K562 (cell line): ENCODE measurements around the gene PAQR8. TPM values are rescaled to one million over a fixed set of nuclear protein-coding genes. Genes with fewer than 3 reads are reported as not detected.
A peak's percentile ranks its signal among the peaks of the same experiment; 100 is the strongest.

Experiments
- ATAC-seq: fragments of 200-7000 bp; cut with Tn5 transposase; 3 replicates; pipeline ENCODE4 v1.9.1; 2020; ENCODE audit warnings: moderate library complexity
- BruUV-seq: library from RNA; stranded (reverse); fragments of 400-500 nt; replicated peaks from 2 replicates; lab custom pipeline; 2021; lab: Mats Ljungman, UMichigan
- CTCF ChIA-PET: fragments of 300-600 bp; formaldehyde crosslinking; extraction: SDS; loops from one replicate; lab custom pipeline; 2021; ENCODE audit warnings: low intra/inter-chr PET ratio; lab: Yijun Ruan, JAX
- POLR2A ChIA-PET: fragments of 300-600, 350-650 bp; sonication (Branson Sonifier 250); formaldehyde crosslinking; extraction: SDS; loops from one replicate; lab custom pipeline; 2021; ENCODE audit warnings: antibody characterized with exemption, inconsistent platforms; lab: Yijun Ruan, JAX
- DNase-seq, 4 experiments: peaks; one replicate each; pipeline versions ENCODE4 v3.0.0 to v3.0.0-alpha.2; 2011 to 2018; ENCODE audit warnings: low spot score in 3 of 4, mixed read lengths in 3 of 4; ENCODE audit errors: extremely low read depth in 1 of 4
- FAIRE-seq: peaks from 2 replicates; lab custom pipeline; 2011; peaks lifted over from hg19 to GRCh38; lab: Jason Lieb, UNC
- H2AFZ ChIP-seq: 2 replicates; pipeline ENCODE4 v1.6.0; 2011; ENCODE audit warnings: low read depth, low read length, control low read depth, inconsistent platforms
- H3K27ac ChIP-seq: fragments of 200-600 bp; 3 replicates; pipeline ENCODE4 v1.8.0; 2011; ENCODE audit warnings: low read depth, mild to moderate bottlenecking, control low read depth, inconsistent platforms, low read length, moderate library complexity, mixed read lengths; ENCODE audit errors: extremely low read depth
- H3K27me3 ChIP-seq, 2 experiments: fragments of 300-600 bp in 1 of 2; 2 replicates in 1 of 2; 3 replicates in 1 of 2; pipeline versions ENCODE4 v1.6.0 to v1.8.0; 2011; ENCODE audit warnings: inconsistent platforms in 2 of 2, low read length in 2 of 2, mild to moderate bottlenecking in 1 of 2, mixed read lengths in 1 of 2, moderate library complexity in 1 of 2; ENCODE audit not compliant: control insufficient read depth in 2 of 2, insufficient read depth in 2 of 2
- H3K36me3 ChIP-seq: fragments of 300-600 bp; 3 replicates; pipeline ENCODE4 v1.8.0; 2011; ENCODE audit warnings: mild to moderate bottlenecking, low read length, inconsistent platforms; ENCODE audit not compliant: control insufficient read depth, insufficient read depth
- H3K4me1 ChIP-seq, 2 experiments: fragments of 200-600 bp in 1 of 2; replicated peaks in 1 of 2; 2 replicates in 1 of 2; 3 replicates in 1 of 2; pipeline versions ENCODE4 v1.5.1 to v1.8.0; 2011; ENCODE audit warnings: inconsistent platforms in 2 of 2, low read length in 2 of 2, mild to moderate bottlenecking in 1 of 2, mixed read lengths in 1 of 2, moderate library complexity in 1 of 2; ENCODE audit not compliant: control insufficient read depth in 2 of 2, insufficient read depth in 2 of 2
- H3K4me2 ChIP-seq: 2 replicates; pipeline ENCODE4 v1.6.1; 2011; ENCODE audit warnings: low read length, control low read depth, inconsistent platforms, mixed read lengths; ENCODE audit not compliant: insufficient read depth
- H3K4me3 ChIP-seq: fragments of 200-600 bp; sonication (generic), shearing (Covaris generic); 2 replicates; pipeline ENCODE4 v1.5.1; 2016; ENCODE audit warnings: control low read depth, inconsistent platforms
- H3K79me2 ChIP-seq: fragments of 200-600 bp; 3 replicates; pipeline ENCODE4 v1.8.0; 2011; ENCODE audit warnings: low read length, inconsistent platforms; ENCODE audit not compliant: control insufficient read depth, insufficient read depth
- H3K9ac ChIP-seq, 2 experiments: 2 replicates each; pipeline versions ENCODE4 v1.6.0 to v1.6.1; 2011; ENCODE audit warnings: low read depth in 2 of 2, low read length in 2 of 2, control low read depth in 1 of 2, inconsistent platforms in 1 of 2, mild to moderate bottlenecking in 1 of 2, mixed read lengths in 1 of 2; ENCODE audit not compliant: insufficient read depth in 1 of 2
- H3K9me1 ChIP-seq: one replicate; pipeline ENCODE4 v1.6.0; 2011; ENCODE audit warnings: inconsistent platforms, mild to moderate bottlenecking, low read length, moderate library complexity; ENCODE audit not compliant: control insufficient read depth, insufficient read depth
- H3K9me3 ChIP-seq: replicated peaks from 2 replicates; pipeline ENCODE4 v1.5.1; 2011; ENCODE audit warnings: low read depth, low read length, inconsistent platforms; ENCODE audit not compliant: control insufficient read depth, insufficient read depth
- H4K20me1 ChIP-seq: replicated peaks from 2 replicates; pipeline ENCODE4 v1.6.1; 2011; ENCODE audit warnings: low read length, inconsistent platforms, mixed read lengths; ENCODE audit not compliant: control insufficient read depth, insufficient read depth
- ARHGAP35 ChIP-seq: fragments of 450-650 bp; IDR thresholded peaks from 2 replicates; pipeline ENCODE4 v1.6.1; 2018; ENCODE audit not compliant: partially characterized antibody
- ARID2 ChIP-seq: fragments of 450-650 bp; IDR thresholded peaks from 2 replicates; pipeline ENCODE4 v1.6.1; 2017; ENCODE audit warnings: antibody characterized with exemption, mild to moderate bottlenecking
- ATF6 ChIP-seq: sonication (generic); formaldehyde crosslinking; IDR thresholded peaks from 2 replicates; pipeline ENCODE4 v1.4.0; 2020; ENCODE audit warnings: mild to moderate bottlenecking, missing genetic modification reagents
- BCOR ChIP-seq: fragments of 450-650 bp; IDR thresholded peaks from 2 replicates; pipeline ENCODE4 v1.6.1; 2016
- CREM ChIP-seq: IDR thresholded peaks from 2 replicates; pipeline ENCODE4 v1.6.1; 2014; ENCODE audit warnings: antibody characterized with exemption, low read depth
- HIVEP1 ChIP-seq: fragments of 250-450 bp; sonication (Bioruptor Pico); IDR thresholded peaks from 2 replicates; pipeline ENCODE4 v1.4.0; 2020; ENCODE audit warnings: mild to moderate bottlenecking
- HMG20A ChIP-seq: fragments of 450-650 bp; formaldehyde crosslinking; conservative IDR thresholded peaks from 2 replicates; pipeline ENCODE4 v1.4.0; 2020; ENCODE audit warnings: mild to moderate bottlenecking, mixed read lengths
- HSF4 ChIP-seq: fragments of 250-450 bp; sonication (Bioruptor Pico); IDR thresholded peaks from 2 replicates; pipeline ENCODE4 v2.1.2; 2022; ENCODE audit warnings: mild to moderate bottlenecking, moderate library complexity, borderline replicate concordance
- KLF16 ChIP-seq: IDR thresholded peaks from 2 replicates; pipeline ENCODE4 v1.6.1; 2016; ENCODE audit warnings: antibody characterized with exemption
- NFE2 ChIP-seq: IDR thresholded peaks from 2 replicates; pipeline ENCODE4 v1.6.1; 2014; ENCODE audit warnings: antibody characterized with exemption, low read depth
- NR4A1 ChIP-seq, 2 experiments: fragments of 250-450 bp in 1 of 2; fragments of 450-650 bp in 1 of 2; sonication (Bioruptor Pico) in 1 of 2; IDR thresholded peaks; 2 replicates each; pipeline versions ENCODE4 v1.4.0 to v1.6.1; 2016 to 2020; ENCODE audit warnings: mild to moderate bottlenecking in 2 of 2, missing compliant biosample characterization in 1 of 2, missing genetic modification characterization in 1 of 2, moderate library complexity in 1 of 2
- PHF8 ChIP-seq: fragments of 200-600 bp; sonication (generic); IDR thresholded peaks from 2 replicates; pipeline ENCODE4 v1.6.1; 2012; ENCODE audit warnings: mixed run types, mild to moderate bottlenecking, inconsistent platforms, low read length, moderate library complexity, borderline replicate concordance
- PML ChIP-seq: IDR thresholded peaks from 2 replicates; pipeline ENCODE4 v1.6.1; 2012; ENCODE audit warnings: low read length, inconsistent platforms
- POLR2AphosphoS5 ChIP-seq: IDR thresholded peaks from 2 replicates; pipeline ENCODE4 v1.6.1; 2011; ENCODE audit warnings: mild to moderate bottlenecking, low read depth, low read length, moderate library complexity; ENCODE audit not compliant: control insufficient read depth, insufficient read depth
- SOX6 ChIP-seq: fragments of 450-650 bp; IDR thresholded peaks from 2 replicates; pipeline ENCODE4 v1.6.1; 2014; ENCODE audit warnings: mild to moderate bottlenecking
- TCF7L2 ChIP-seq: fragments of 150-350 bp; IDR thresholded peaks from 2 replicates; pipeline ENCODE4 v1.6.1; 2016; ENCODE audit warnings: low read depth, mild to moderate bottlenecking, low read length, moderate library complexity
- XRCC3 ChIP-seq: fragments of 450-650 bp; IDR thresholded peaks from 2 replicates; pipeline ENCODE4 v1.6.1; 2017; ENCODE audit warnings: mild to moderate bottlenecking, moderate library complexity
- ZKSCAN1 ChIP-seq: fragments of 150-350 bp; IDR thresholded peaks from 2 replicates; pipeline ENCODE4 v1.6.1; 2016; ENCODE audit warnings: low read depth, low read length
- ZKSCAN8 ChIP-seq: fragments of 200-800 bp; sonication (Bioruptor generic); IDR thresholded peaks from 2 replicates; pipeline ENCODE4 v1.6.1; 2016; ENCODE audit warnings: missing genetic modification characterization, missing compliant biosample characterization
- WGBS: fragments of 100-300 bp; shearing (Covaris generic); methylation state at CpG from one replicate; pipeline ENCODE4 v1.1.6; 2016; ENCODE audit warnings: low coverage, mixed read lengths; ENCODE audit not compliant: insufficient coverage; ENCODE audit errors: missing lambda C conversion rate; 5-methylcytosine and 5-hydroxymethylcytosine counted together
- in situ Hi-C: fragments of 300-500 bp; cut with MboI; formaldehyde crosslinking; loops from 4 replicates; pipeline ENCODE4 v1.15.0; 2018; ENCODE audit warnings: inconsistent platforms, mixed read lengths
- intact Hi-C: fragments of 100-400 bp; cut with micrococcal nuclease; formaldehyde crosslinking; loops from 2 replicates; pipeline ENCODE4 v1.14.2; 2022
- polyA plus RNA-seq, 8 experiments: library from polyadenylated mRNA; depleted of rRNA in 4 of 8; stranded (reverse) in 5 of 8; unstranded in 3 of 8; fragments of >200 nt; fragmentation: Nextera tagmentation in 2 of 8; fragmentation: Illumina TruSeq in 1 of 8; extraction: Ambion mirVana in 2 of 8; extraction: Trizol in 1 of 8; gene quantifications; 2 replicates each; pipeline versions ENCODE4 v1.2.1 to v1.2.3, GENCODE V29; 2011 to 2014; ENCODE audit warnings: inconsistent platforms in 1 of 8, missing spikeins in 1 of 8
- total RNA-seq, 7 experiments: library from RNA; depleted of rRNA in 6 of 7; stranded (reverse); fragments of >200 nt in 6 of 7; fragmentation: Illumina TruSeq in 2 of 7; extraction: Trizol in 2 of 7; gene quantifications; 2 replicates each; pipeline versions ENCODE4 v1.2.1 to v1.2.3, GENCODE V29; 2011 to 2021; ENCODE audit warnings: low replicate concordance in 1 of 7
- TF ChIP-seq, protein P1 (sequence below), 3 experiments: fragments of 200-800 bp in 1 of 3; fragments of 250-450 bp in 1 of 3; fragments of 450-650 bp in 1 of 3; sonication (Bioruptor Pico) in 1 of 3; sonication (Bioruptor generic) in 1 of 3; formaldehyde crosslinking in 1 of 3; IDR thresholded peaks; 2 replicates each; pipeline versions ENCODE4 v1.6.1 to v1.8.0; 2016 to 2022; ENCODE audit warnings: mild to moderate bottlenecking in 2 of 3, missing genetic modification characterization in 2 of 3, missing compliant biosample characterization in 1 of 3, moderate library complexity in 1 of 3

Gene PAQR8
- total and polyA plus RNA-seq, 9 of the 15 experiments (the other 6 are each of a cell fraction or from before 2014, with no cell fraction given), result 1.4 to 10.2 (median 3.5) TPM

GRCh38 chr6:52360028-52360427 is 1.9 kb upstream of the PAQR8 start:
- Histone ChIP-seq H3K9me3 (no peaks in the 10 kb centered on the region), H3K36me3 (peaks cover 3% of the 10 kb centered on the region; the same call in 1 of the 3 replicates), H3K4me3 (no peak overlapping the region), H3K9me1 (no peaks in the 10 kb centered on the region), H2AFZ (peak overlapping the region; percentile 94), H3K9ac (peak overlapping the region in 1 of 2 experiments; percentile 13; a peak in 1 of 4 replicates), H3K79me2 (peaks cover 34% of the 10 kb centered on the region), H3K4me1 (peaks cover 24 to 43% of the 10 kb centered on the region in 2 experiments), H3K27me3 (no peaks in the 10 kb centered on the region), H3K4me2 (peak overlapping the region; percentile 85), H4K20me1 (no peaks in the 10 kb centered on the region), H3K27ac (peak overlapping the region; percentile 78)
- CTCF ChIA-PET, result no interaction called here
- intact Hi-C loops, result loop anchor here (5.0 kb wide), 2 partner anchors 43 to 58 kb away; no protein-coding TSS in a partner anchor
- BruUV-seq, result no TSS peak
- WGBS, result 8% methylated on average over 3 of the region's 3 CpGs
- POLR2A ChIA-PET, result interaction anchor here (1.1 to 1.5 kb wide), 2 partner anchors 9 to 10 kb away, joined by 3 to 6 read pairs; no protein-coding TSS in a partner anchor
- FAIRE-seq (no peak), ATAC-seq (no peak), DNase-seq (peak in 1 of 4 experiments; percentile 36)
- in situ Hi-C loops, result no loop called here
- no peak for TF ChIP-seq BCOR
- no peak for TF ChIP-seq PML
- no peak for TF ChIP-seq HSF4 (CRISPR knock-in tag)
- TF ChIP-seq SOX6, result peak; percentile 26; the same call in 1 of the 2 replicates
- TF ChIP-seq, protein P1, sequence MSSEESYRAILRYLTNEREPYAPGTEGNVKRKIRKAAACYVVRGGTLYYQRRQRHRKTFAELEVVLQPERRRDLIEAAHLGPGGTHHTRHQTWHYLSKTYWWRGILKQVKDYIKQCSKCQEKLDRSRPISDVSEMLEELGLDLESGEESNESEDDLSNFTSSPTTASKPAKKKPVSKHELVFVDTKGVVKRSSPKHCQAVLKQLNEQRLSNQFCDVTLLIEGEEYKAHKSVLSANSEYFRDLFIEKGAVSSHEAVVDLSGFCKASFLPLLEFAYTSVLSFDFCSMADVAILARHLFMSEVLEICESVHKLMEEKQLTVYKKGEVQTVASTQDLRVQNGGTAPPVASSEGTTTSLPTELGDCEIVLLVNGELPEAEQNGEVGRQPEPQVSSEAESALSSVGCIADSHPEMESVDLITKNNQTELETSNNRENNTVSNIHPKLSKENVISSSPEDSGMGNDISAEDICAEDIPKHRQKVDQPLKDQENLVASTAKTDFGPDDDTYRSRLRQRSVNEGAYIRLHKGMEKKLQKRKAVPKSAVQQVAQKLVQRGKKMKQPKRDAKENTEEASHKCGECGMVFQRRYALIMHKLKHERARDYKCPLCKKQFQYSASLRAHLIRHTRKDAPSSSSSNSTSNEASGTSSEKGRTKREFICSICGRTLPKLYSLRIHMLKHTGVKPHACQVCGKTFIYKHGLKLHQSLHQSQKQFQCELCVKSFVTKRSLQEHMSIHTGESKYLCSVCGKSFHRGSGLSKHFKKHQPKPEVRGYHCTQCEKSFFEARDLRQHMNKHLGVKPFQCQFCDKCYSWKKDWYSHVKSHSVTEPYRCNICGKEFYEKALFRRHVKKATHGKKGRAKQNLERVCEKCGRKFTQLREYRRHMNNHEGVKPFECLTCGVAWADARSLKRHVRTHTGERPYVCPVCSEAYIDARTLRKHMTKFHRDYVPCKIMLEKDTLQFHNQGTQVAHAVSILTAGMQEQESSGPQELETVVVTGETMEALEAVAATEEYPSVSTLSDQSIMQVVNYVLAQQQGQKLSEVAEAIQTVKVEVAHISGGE (CRISPR knock-in tag; IDR thresholded peaks at IDR 0.05), result no peak
- TF ChIP-seq ARHGAP35, result no peak
- TF ChIP-seq HMG20A, result no peak
- no peak for TF ChIP-seq NFE2
- TF ChIP-seq XRCC3, result no peak
- no peak for TF ChIP-seq POLR2AphosphoS5
- TF ChIP-seq ZKSCAN8 (CRISPR knock-in tag), result no peak
- TF ChIP-seq ATF6, result no peak
- no peak for TF ChIP-seq KLF16
- TF ChIP-seq ARID2, result no peak
- no peak for TF ChIP-seq HIVEP1 (CRISPR knock-in tag)
- TF ChIP-seq TCF7L2, result no peak
- TF ChIP-seq NR4A1 (CRISPR knock-in tag; IDR thresholded peaks at IDR 0.05), result no peak
- 0 out of 2 replicates have a peak, but pooled peaks have one; percentile 29 for TF ChIP-seq NR4A1 (tag; IDR thresholded peaks at IDR 0.05)
- 0 out of 2 replicates have a peak, but pooled peaks have one; percentile 16 for TF ChIP-seq CREM
- TF ChIP-seq ZKSCAN1, result no peak
- TF ChIP-seq PHF8, result no peak
